GM18517 (cell line): ENCODE results near the gene BARX2.

ENCODE experiments used
- ATAC-seq: cut with Tn5 transposase; IDR thresholded peaks from one replicate; pipeline ENCODE4 v1.9.1; 2021; ENCODE audit warnings: mild to moderate bottlenecking, moderate library complexity; ENCODE audit not compliant: unreplicated experiment

The BARX2 gene

GRCh38 chr11:129435499-129436245 lies 60.0 kb downstream of the BARX2 start:
- ATAC-seq = no peak

- no peak for ATAC-seq
Observed at GRCh38 chr11:129436573-129436972, 60.9 kb downstream of the BARX2 start.

- ATAC-seq = no peak
Observed at GRCh38 chr11:129440028-129440713, 64.5 kb downstream of the BARX2 start.

GRCh38 chr11:129442171-129442570 lies 66.5 kb downstream of the BARX2 start:
- no peak for ATAC-seq

- no peak for ATAC-seq
Observed at GRCh38 chr11:129443276-129443675, 67.6 kb downstream of the BARX2 start.

GRCh38 chr11:129444274-129444673 lies 68.6 kb downstream of the BARX2 start:
- ATAC-seq = no peak

GRCh38 chr11:129445226-129445625 lies 69.6 kb downstream of the BARX2 start:
- no peak for ATAC-seq

- no peak for ATAC-seq
Observed at GRCh38 chr11:129446572-129446971, 70.9 kb downstream of the BARX2 start.

GRCh38 chr11:129447654-129448239 lies 72.1 kb downstream of the BARX2 start:
- ATAC-seq = no peak

GRCh38 chr11:129451524-129451923 lies 75.9 kb downstream of the BARX2 start:
- no peak for ATAC-seq

GRCh38 chr11:129453293-129453721 lies 77.7 kb downstream of the BARX2 start:
- no peak for ATAC-seq

- no peak for ATAC-seq
Observed at GRCh38 chr11:129455101-129455500, 79.5 kb downstream of the BARX2 start.

GRCh38 chr11:129455756-129456655 lies 80.4 kb downstream of the BARX2 start:
- ATAC-seq = no peak

GRCh38 chr11:129457321-129457720 lies 81.7 kb downstream of the BARX2 start:
- ATAC-seq = no peak

- ATAC-seq = no peak
Observed at GRCh38 chr11:129458278-129458677, 82.6 kb downstream of the BARX2 start.

- ATAC-seq = no peak
Observed at GRCh38 chr11:129458756-129459535, 83.3 kb downstream of the BARX2 start.

GRCh38 chr11:129460714-129461113 lies 85.1 kb downstream of the BARX2 start:
- ATAC-seq = no peak

GRCh38 chr11:129484068-129484467 lies 108.4 kb downstream of the BARX2 start:
- ATAC-seq = no peak

- no peak for ATAC-seq
Observed at GRCh38 chr11:129489249-129489648, 113.6 kb downstream of the BARX2 start.

- no peak for ATAC-seq
Observed at GRCh38 chr11:129490004-129490403, 114.4 kb downstream of the BARX2 start.
